Measurements from ENCODE around the gene AKR1E2. TPM values are rescaled to one million over a fixed set of nuclear protein-coding genes. Genes with fewer than 3 reads are reported as not detected.
A peak's percentile ranks its signal among the peaks of the same experiment; 100 is the strongest.

The AKR1E2 gene
- total RNA-seq, 1 donor from 2014 or later: 0.98 TPM

GRCh38 chr10:4847561-4848355, 21.8 kb downstream of the AKR1E2 start:
- Mint-ChIP-seq H3K9me3 (no peaks in the 10 kb centered on the region), H3K27me3 (no peaks in the 10 kb centered on the region), H3K36me3 (ENCODE audit: low read depth) (no peaks in the 10 kb centered on the region), H3K27ac (no peak overlapping the region), H3K4me3 (no peak overlapping the region), H3K4me1 (peaks cover 17% of the 10 kb centered on the region)
- DNase-seq: no peak
- intact Hi-C loops (cut with micrococcal nuclease): loop anchor here (2.0 to 10.0 kb wide), 2 partner anchors 31 to 247 kb away; partner anchors contain the start of gene AKR1C3
- no peak for ATAC-seq (ENCODE audit: low read depth)
- ChIA-PET CTCF (interaction anchor here (4.4 kb wide), 1 partner anchor 10 kb away, joined by 22 read pairs; no protein-coding TSS in a partner anchor), POLR2A (no interaction called here)
- no peak for TF ChIP-seq CTCF (IDR thresholded peaks at IDR 0.05)

GRCh38 chr10:4848356-4849041, 22.5 kb downstream of the AKR1E2 start:
- H3K27me3 Mint-ChIP-seq: no peaks in the 10 kb centered on the region
- CTCF ChIA-PET: interaction anchor here (1.2 to 4.4 kb wide), 5 partner anchors 11 to 775 kb away, joined by 3 to 22 read pairs (median 18); partner anchors contain the start of gene AKR1C3
- H3K9me3 Mint-ChIP-seq: no peaks in the 10 kb centered on the region
- no peak overlapping the region for H3K27ac Mint-ChIP-seq
- ATAC-seq (ENCODE audit: low read depth) (peak; percentile 25), DNase-seq (no peak)
- H3K36me3 Mint-ChIP-seq (ENCODE audit: low read depth): no peaks in the 10 kb centered on the region
- peaks cover 17% of the 10 kb centered on the region for H3K4me1 Mint-ChIP-seq
- POLR2A ChIA-PET: no interaction called here
- no peak overlapping the region for H3K4me3 Mint-ChIP-seq
- TF ChIP-seq CTCF (IDR thresholded peaks at IDR 0.05): no peak
- intact Hi-C loops (cut with micrococcal nuclease): loop anchor here (1.0 to 10.0 kb wide), 4 partner anchors 32 to 586 kb away; partner anchors contain the start of gene AKR1C3

GRCh38 chr10:4849042-4849402, 23.0 kb downstream of the AKR1E2 start:
- intact Hi-C loops (cut with micrococcal nuclease): loop anchor here (1.0 to 10.0 kb wide), 4 partner anchors 32 to 585 kb away; partner anchors contain the start of gene AKR1C3
- POLR2A ChIA-PET: no interaction called here
- no peak for TF ChIP-seq CTCF (IDR thresholded peaks at IDR 0.05)
- Mint-ChIP-seq H3K4me3 (no peak overlapping the region), H3K36me3 (ENCODE audit: low read depth) (no peaks in the 10 kb centered on the region), H3K27ac (no peak overlapping the region), H3K9me3 (no peaks in the 10 kb centered on the region), H3K4me1 (peaks cover 17% of the 10 kb centered on the region), H3K27me3 (no peaks in the 10 kb centered on the region)
- CTCF ChIA-PET: interaction anchor here (1.2 to 4.4 kb wide), 10 partner anchors 12 to 774 kb away, joined by 3 to 22 read pairs (median 4); partner anchors contain the start of gene AKR1C3
- DNase-seq: no peak
- no peak for ATAC-seq (ENCODE audit: low read depth)

- no peaks in the 10 kb centered on the region for H3K36me3 Mint-ChIP-seq (ENCODE audit: low read depth)
- ATAC-seq (ENCODE audit: low read depth): peak; percentile 86
- peaks cover 17% of the 10 kb centered on the region for H3K4me1 Mint-ChIP-seq
- peak overlapping the region; percentile 38 for H3K27ac Mint-ChIP-seq
- H3K9me3 Mint-ChIP-seq: no peaks in the 10 kb centered on the region
- peak; percentile 46 for TF ChIP-seq CTCF (IDR thresholded peaks at IDR 0.05)
- intact Hi-C loops (cut with micrococcal nuclease): loop anchor here (1.0 to 10.0 kb wide), 4 partner anchors 33 to 585 kb away; partner anchors contain the start of gene AKR1C3
- H3K27me3 Mint-ChIP-seq: no peaks in the 10 kb centered on the region
- ChIA-PET POLR2A (interaction anchor here (0.9 kb wide), 1 partner anchor 34 kb away, joined by 3 read pairs; no protein-coding TSS in a partner anchor), CTCF (interaction anchor here (0.9 to 4.4 kb wide), 13 partner anchors 11 to 774 kb away, joined by 3 to 22 read pairs (median 3); partner anchors contain the start of gene AKR1C3)
- DNase-seq: peak; percentile 62
- H3K4me3 Mint-ChIP-seq: peak overlapping the region; percentile 42
Measured at GRCh38 chr10:4849555-4850242, 23.7 kb downstream of the AKR1E2 start.

Measured in activated B cell treated with CpG ODN at 0.5 μM for 24 hours (primary cell).